GM21390 (cell line): ENCODE data around the gene L3MBTL4.

Experiments
- ATAC-seq: cut with Tn5 transposase; IDR thresholded peaks from one replicate; pipeline ENCODE4 v1.9.1; 2021; ENCODE audit not compliant: unreplicated experiment

Gene L3MBTL4

DNA sequence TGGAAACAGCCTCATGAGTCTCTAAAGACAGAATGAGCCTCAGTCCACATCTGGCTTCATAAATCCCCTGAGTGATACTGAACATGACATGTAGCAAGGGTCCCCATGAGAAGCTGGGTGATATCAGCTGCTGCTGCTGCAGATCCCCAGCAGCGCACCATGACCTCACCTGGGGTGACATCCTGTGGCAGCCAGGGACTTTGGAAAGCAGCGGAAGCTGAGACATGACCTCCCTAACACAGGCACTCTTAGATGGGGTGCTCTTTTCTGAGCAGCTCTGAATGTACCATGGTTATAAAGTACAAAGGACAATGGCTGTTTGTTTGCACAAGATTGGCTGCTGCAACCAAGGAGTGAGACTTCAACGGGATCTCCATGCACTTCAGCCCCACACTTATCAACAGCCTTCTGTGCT is 444.7 kb downstream of the L3MBTL4 start:
- no peak for ATAC-seq

DNA sequence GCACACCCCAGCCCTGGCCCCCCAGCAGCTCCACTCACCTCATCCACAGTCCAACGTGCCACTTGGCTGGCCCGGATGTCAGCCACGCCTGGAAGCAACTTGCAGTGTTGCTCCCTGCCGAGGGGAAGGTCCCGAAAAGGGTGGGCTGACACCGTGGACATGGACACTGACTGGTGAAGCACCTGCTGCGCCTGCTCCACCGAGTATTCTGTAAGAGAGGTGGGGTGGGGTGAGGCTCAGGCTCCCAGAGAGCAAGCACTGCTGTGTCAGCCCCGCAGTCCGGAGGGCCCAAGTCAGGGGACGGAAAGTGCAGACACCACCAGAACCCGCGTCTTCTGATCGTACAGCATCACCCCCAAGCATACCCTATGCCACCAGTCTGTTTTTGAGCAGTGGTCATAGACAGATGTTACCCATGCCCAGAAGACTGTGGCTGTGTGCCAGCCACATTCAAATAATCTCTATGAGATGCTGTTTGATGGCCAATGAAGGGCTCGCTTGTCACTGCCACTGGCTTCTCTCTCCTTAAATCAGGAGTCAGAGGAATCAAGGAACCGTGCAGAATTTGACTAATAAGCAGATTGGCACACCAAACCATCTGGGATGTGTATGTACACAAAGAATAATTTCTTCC is 445.2 kb downstream of the L3MBTL4 start:
- no peak for ATAC-seq

GRCh38 chr18:5967666-5968065 is 447.0 kb downstream of the L3MBTL4 start:
- ATAC-seq: no peak

DNA sequence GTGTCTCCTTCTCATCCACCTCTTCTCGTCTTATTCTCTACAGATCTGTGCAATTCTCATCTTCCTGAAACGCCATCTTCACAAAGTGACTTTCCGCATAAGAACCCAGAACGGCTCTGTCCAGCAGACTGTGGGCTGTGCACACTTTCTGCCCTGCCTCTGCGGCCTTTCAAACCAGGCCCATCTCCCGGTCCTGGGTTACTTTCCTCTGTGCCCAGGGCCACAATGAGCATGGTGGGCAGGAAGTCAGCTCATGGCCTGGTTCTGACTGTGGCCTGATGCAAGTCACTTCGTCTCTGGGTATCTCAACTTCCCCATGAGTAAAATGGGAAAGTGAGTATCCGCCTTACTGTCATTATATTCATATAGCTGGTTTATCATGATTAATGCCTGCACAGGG is 447.7 kb downstream of the L3MBTL4 start:
- ATAC-seq: no peak

- no peak for ATAC-seq
These were observed 448.2 kb downstream of the L3MBTL4 start for GRCh38 chr18:5966514-5966913.

DNA sequence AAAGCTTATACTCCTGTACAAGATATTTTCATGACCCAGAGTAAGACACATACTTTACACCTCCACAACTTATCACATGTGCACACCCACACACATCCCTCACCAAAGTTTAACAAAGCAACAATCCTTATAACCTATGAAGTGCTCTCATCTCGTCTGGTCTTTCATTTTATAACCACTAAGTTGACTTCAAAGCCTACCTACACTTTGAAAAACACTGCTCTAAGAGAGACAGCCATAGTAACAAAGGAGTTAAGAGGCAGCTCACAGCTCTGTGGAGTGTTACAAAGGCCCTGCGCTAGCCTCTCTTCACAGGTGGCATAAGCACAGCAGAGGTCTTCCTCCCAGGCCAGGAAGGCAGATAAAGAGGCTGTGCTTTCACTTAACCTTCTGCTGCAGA is 449.7 kb downstream of the L3MBTL4 start:
- ATAC-seq: no peak

DNA sequence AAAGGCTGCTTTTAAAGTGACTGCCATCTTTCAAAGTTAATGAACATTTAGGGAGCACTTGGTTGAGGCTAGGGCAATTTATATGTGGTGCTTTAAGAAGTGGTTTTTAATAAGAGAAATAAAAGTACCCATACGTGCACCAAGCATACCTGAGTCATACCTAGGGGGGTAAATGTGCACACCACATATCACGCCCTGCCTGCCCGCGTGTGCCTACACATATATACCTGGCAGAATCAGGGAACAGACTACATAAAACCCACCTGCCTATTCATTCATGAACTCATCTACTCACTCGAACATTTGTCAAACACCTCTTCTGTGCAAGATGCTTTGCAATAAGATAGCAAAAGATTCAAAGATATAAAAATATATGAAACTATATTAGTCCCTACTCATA is 450.1 kb downstream of the L3MBTL4 start:
- no peak for ATAC-seq

DNA sequence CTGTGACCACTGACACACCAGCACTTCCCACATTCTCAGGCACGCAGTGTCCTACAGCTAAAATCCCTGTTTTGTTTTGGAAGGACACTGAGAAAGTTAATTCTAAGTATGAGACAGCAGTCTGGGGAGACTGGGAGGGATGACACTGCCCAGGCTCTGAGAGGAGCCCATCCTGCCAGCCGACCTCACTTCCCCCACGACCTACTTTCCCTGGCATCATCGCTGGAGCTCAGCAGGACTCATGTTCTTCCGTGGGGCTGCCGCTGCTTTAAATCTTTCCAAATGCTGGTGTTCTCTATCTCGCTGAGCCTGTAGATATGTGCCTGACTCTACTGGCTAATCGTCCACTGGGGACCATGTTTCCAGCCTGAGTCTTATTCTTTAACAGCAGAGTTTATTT is 450.6 kb downstream of the L3MBTL4 start:
- no peak for ATAC-seq

GRCh38 chr18:5963267-5963666 is 451.4 kb downstream of the L3MBTL4 start:
- ATAC-seq: no peak

GRCh38 chr18:5962362-5962761 is 452.3 kb downstream of the L3MBTL4 start:
- no peak for ATAC-seq

- no peak for ATAC-seq
These were observed 452.9 kb downstream of the L3MBTL4 start for GRCh38 chr18:5961828-5962150.

DNA sequence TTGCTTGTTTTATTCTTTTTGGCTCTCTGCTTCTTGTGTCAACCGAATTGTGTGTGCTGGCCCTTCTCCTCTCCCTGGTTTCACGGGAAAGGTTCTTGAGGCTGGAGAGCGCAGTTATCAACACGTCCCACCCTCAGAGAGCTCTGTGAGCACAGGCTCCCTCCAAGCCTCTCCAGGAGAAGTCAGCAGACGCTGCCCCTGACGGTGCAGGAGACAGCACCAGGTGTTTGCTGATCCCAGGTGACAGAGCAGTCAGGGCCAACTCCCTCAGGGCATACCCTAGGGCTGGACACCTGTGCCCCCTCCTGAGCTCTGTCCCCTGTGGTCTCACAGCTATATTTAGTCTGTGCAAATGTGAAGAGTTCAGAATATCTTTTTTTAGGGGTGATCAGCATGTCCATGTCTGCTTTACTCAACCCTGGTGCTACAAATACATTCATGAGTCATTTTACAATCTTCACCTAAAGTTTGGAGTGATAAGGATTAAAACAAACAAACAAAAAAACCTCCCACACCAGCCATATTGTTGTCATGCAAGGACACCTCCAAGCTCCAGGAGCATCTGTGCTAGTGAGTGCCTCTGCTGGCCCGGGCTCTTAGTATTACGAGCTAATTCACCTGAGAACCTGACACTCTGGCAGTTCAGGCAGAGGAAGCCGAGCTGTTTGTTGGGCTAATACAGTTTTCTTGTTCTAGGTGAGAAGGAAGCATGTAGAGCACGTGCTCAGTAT is 453.4 kb downstream of the L3MBTL4 start:
- no peak for ATAC-seq

DNA sequence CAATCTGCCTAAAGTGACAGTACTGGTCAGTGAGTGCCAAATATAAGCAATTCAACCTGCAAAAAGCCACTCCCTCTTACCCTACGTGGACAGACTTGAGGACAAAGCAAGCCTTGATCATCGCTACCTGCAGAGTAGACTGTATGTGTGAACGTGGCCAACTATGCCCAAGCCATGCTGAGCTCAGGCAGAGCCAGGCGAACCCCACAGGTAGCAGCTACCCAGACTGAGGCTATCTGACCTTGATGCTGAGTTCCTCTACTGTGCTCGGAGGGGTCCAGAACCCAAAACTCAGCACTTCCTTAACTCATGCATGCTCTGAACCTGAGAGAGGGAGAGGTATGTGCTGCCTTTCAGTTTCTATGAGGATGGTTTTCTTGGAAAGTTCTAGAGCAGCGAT is 455.9 kb downstream of the L3MBTL4 start:
- no peak for ATAC-seq

DNA sequence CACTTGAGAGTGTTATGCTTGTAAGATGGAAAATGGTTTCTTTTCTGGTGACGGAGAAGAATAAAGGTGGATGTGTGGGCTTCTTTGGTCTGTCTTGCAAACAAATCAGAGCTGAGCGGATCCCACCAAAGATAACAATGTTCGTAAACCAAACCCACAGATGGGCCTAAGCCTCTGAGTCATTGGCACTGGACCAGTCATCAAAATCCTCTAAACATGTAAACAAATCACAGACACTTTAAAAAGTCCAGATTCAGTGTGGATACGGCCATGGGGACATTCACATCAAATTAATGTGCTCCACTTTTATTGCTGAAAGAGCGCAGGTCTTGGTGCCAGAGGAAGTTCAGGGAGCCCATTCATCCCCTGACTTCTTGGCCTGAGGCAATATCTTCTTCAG is 458.9 kb downstream of the L3MBTL4 start:
- ATAC-seq: no peak

DNA sequence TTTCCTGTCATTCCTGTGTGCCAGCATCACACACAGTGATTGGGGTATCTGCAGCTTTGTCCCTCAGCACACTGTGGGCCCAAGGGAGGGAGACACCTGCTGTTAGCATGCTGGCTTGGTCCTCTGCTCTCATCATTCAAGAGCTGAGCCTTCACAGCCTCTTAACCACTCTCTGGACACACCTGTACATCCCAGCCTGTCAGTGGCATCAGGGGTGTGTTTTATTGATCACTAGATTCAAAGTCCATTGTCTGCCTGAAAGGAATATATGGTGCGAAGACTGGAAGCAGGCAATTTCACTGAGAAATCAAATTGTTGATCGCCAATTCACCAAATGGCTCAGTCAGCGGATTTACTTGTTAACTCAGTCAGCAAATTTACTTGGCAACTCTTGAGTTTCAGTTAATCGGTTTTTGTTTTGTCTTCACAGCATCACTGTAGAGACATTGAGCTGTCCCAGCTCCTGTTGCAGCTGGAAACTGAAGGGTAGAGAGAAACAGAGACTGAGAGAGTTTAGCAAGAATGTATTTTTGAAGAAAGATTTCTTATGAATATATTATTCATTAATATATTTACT is 463.1 kb downstream of the L3MBTL4 start:
- no peak for ATAC-seq

DNA sequence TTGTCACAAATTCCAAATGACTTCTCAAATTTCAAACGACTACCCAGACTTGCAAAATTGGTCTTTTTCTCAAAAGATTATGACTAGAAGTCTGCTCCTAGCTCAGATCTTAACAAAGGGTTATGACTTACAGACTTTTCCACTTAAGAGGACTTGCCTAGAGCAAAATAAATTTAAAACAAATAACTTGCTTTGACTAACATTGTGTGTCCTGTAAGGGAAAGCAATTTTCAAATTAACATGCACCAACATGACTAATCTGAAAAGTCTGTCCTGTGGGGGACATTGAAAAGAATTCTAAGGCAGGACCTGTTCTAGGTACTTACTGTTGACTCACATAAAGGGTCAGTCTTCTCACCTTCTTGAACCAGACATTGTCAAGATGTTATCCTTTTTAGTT is 465.9 kb downstream of the L3MBTL4 start:
- no peak for ATAC-seq

GRCh38 chr18:5948237-5948636 is 466.5 kb downstream of the L3MBTL4 start:
- no peak for ATAC-seq

- ATAC-seq: no peak
These were observed 470.3 kb downstream of the L3MBTL4 start for GRCh38 chr18:5944448-5944847.

DNA sequence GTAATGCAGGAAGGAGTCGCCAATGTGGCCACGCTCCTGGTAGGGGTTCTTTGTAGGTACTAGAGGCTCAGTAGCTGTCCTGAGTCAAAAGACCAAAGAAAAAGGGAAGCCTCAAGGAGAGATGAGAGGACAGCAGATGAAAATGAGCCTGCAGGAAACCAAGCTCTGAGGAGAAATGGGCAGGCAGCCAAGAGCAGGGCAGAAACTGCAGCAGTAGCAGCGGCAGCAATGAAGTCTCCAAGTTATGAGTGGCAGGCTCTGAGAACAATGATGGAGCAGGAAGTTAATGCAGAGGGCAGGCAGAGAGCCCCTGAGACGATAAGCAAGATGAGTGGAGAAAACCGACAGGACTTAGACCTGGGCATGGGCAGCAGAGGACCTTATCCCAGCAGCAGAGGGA is 471.2 kb downstream of the L3MBTL4 start:
- ATAC-seq: no peak

- no peak for ATAC-seq
These were observed 472.1 kb downstream of the L3MBTL4 start for GRCh38 chr18:5942591-5942990.

- ATAC-seq: no peak
These were observed 472.8 kb downstream of the L3MBTL4 start for GRCh38 chr18:5941890-5942289.

GRCh38 chr18:5939801-5940667 is 474.7 kb downstream of the L3MBTL4 start:
- ATAC-seq: no peak
